AG04449 (cell line): ENCODE results near the gene FOXA1.

Source experiments
- CTCF ChIA-PET: fragments of 350-600 bp; formaldehyde crosslinking; extraction: SDS; loops from one replicate; lab custom pipeline; 2021; ENCODE audit warnings: antibody characterized with exemption; lab: Yijun Ruan, JAX
- POLR2A ChIA-PET: fragments of 400-600, 350-600 bp; formaldehyde crosslinking; extraction: SDS; loops from one replicate; lab custom pipeline; 2020; ENCODE audit warnings: antibody characterized with exemption, inconsistent platforms; lab: Yijun Ruan, JAX
- DNase-seq: peaks from one replicate; pipeline ENCODE4 v3.0.0-alpha.2; 2010; ENCODE audit warnings: low read depth, low spot score
- H3K4me3 ChIP-seq: 2 replicates; pipeline ENCODE4 v1.5.1; 2011; ENCODE audit warnings: low read depth, mild to moderate bottlenecking, control low read depth, low read length
- CTCF ChIP-seq: IDR thresholded peaks from one replicate; pipeline ENCODE4 v1.5.1; 2011; ENCODE audit warnings: mild to moderate bottlenecking, moderate library complexity, low read length, control low read depth, inconsistent platforms; ENCODE audit not compliant: insufficient read depth; ENCODE audit errors: missing control alignments

The FOXA1 gene

GRCh38 chr14:37625597-37626595 is 30.8 kb upstream of the FOXA1 start:
- no peak for TF ChIP-seq CTCF
- DNase-seq: no peak
- ChIA-PET CTCF (no interaction called here), POLR2A (no interaction called here)
- no peak overlapping the region for H3K4me3 ChIP-seq

GRCh38 chr14:37623971-37624370 is 28.9 kb upstream of the FOXA1 start:
- ChIA-PET POLR2A (no interaction called here), CTCF (interaction anchor here (0.6 to 3.4 kb wide), 2 partner anchors 31 to 101 kb away, joined by 3 to 12 read pairs; no protein-coding TSS in a partner anchor)
- no peak for TF ChIP-seq CTCF
- H3K4me3 ChIP-seq: no peak overlapping the region
- no peak for DNase-seq

- no peak overlapping the region for H3K4me3 ChIP-seq
- TF ChIP-seq CTCF: no peak
- ChIA-PET POLR2A (no interaction called here), CTCF (interaction anchor here (3.4 kb wide), 1 partner anchor 30 kb away, joined by 12 read pairs; no protein-coding TSS in a partner anchor)
- DNase-seq: peak; percentile 36
Observed at GRCh38 chr14:37623426-37623951, 28.4 kb upstream of the FOXA1 start.

- POLR2A ChIA-PET: interaction anchor here (0.8 kb wide), 1 partner anchor 426 kb away, joined by 3 read pairs; no protein-coding TSS in a partner anchor
- no peak for DNase-seq
- peak overlapping the region; percentile 45 for H3K4me3 ChIP-seq
- CTCF ChIA-PET: interaction anchor here (1.1 to 3.4 kb wide), 6 partner anchors 10 to 392 kb away, joined by 3 to 12 read pairs (median 4); no protein-coding TSS in a partner anchor
- TF ChIP-seq CTCF: peak; percentile 26
Observed at GRCh38 chr14:37622231-37622923, 27.3 kb upstream of the FOXA1 start.

- DNase-seq: no peak
- POLR2A ChIA-PET: no interaction called here
- CTCF ChIA-PET: interaction anchor here (1.2 to 3.4 kb wide), 3 partner anchors 8 to 254 kb away, joined by 3 to 12 read pairs (median 5); no protein-coding TSS in a partner anchor
- H3K4me3 ChIP-seq: no peak overlapping the region
- TF ChIP-seq CTCF: no peak
Observed at GRCh38 chr14:37620856-37621255, 25.8 kb upstream of the FOXA1 start.
